SK-N-SH treated with all-trans-retinoic acid at 6 μM for 48 hours (cell line): ENCODE results near the gene CD180.

Experiments used
- ISL1 ChIP-seq: fragments of 250-450 bp; sonication (Bioruptor Pico); IDR thresholded peaks from 2 replicates; pipeline ENCODE4 v2.1.2; 2022; ENCODE audit warnings: mild to moderate bottlenecking, moderate library complexity
- TF ChIP-seq, protein P1 (sequence below): fragments of 250-450 bp; sonication (Bioruptor Pico); IDR thresholded peaks from 2 replicates; pipeline ENCODE4 v1.8.0; 2020; ENCODE audit warnings: mild to moderate bottlenecking, moderate library complexity, borderline replicate concordance

DNA sequence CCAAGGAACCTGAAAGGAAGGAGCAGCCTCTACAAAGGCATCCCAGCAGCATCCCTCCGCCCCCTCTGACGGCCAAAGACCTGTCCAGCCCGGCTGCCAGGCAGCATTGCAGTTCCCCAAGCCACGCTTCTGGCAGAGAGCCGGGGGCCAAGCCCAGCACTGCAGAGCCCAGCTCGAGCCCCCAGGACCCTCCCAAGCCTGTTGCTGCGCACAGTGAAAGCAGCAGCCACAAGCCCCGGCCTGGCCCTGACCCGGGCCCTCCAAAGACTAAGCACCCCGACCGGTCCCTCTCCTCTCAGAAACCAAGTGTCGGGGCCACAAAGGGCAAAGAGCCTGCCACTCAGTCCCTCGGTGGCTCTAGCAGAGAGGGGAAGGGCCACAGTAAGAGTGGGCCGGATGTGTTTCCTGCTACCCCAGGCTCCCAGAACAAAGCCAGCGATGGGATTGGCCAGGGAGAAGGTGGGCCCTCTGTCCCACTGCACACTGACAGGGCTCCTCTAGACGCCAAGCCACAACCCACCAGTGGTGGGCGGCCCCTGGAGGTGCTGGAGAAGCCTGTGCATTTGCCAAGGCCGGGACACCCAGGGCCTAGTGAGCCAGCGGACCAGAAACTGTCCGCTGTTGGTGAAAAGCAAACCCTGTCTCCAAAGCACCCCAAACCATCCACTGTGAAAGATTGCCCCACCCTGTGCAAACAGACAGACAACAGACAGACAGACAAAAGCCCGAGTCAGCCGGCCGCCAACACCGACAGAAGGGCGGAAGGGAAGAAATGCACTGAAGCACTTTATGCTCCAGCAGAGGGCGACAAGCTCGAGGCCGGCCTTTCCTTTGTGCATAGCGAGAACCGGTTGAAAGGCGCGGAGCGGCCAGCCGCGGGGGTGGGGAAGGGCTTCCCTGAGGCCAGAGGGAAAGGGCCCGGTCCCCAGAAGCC lies 30.8 kb downstream of the CD180 start:
- TF ChIP-seq, protein P1, sequence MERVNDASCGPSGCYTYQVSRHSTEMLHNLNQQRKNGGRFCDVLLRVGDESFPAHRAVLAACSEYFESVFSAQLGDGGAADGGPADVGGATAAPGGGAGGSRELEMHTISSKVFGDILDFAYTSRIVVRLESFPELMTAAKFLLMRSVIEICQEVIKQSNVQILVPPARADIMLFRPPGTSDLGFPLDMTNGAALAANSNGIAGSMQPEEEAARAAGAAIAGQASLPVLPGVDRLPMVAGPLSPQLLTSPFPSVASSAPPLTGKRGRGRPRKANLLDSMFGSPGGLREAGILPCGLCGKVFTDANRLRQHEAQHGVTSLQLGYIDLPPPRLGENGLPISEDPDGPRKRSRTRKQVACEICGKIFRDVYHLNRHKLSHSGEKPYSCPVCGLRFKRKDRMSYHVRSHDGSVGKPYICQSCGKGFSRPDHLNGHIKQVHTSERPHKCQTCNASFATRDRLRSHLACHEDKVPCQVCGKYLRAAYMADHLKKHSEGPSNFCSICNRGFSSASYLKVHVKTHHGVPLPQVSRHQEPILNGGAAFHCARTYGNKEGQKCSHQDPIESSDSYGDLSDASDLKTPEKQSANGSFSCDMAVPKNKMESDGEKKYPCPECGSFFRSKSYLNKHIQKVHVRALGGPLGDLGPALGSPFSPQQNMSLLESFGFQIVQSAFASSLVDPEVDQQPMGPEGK: no peak
- no peak for TF ChIP-seq ISL1 (CRISPR knock-in tag)
